ENCODE measurements around the gene INPP4B.

Gene INPP4B

DNA sequence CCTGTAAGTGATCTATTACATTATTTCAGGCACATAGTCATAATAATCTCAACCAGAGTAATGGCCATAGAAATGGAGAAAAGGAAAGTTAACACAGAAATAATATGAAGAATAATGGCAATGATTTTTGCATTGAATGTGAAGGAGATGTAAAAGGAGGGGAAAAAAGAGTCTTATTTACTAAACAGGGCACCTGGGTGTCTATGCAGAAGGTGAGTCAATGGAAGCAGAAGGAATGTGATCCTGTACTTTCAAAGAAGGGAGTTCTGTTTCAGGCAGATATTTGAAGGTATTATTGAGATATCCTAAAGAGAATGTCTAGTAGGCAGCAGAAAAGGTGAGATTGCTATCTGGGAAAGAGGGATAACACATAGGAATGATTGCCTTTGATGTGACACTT is 279.9 kb downstream of the INPP4B start:
- TF ChIP-seq, protein P1, sequence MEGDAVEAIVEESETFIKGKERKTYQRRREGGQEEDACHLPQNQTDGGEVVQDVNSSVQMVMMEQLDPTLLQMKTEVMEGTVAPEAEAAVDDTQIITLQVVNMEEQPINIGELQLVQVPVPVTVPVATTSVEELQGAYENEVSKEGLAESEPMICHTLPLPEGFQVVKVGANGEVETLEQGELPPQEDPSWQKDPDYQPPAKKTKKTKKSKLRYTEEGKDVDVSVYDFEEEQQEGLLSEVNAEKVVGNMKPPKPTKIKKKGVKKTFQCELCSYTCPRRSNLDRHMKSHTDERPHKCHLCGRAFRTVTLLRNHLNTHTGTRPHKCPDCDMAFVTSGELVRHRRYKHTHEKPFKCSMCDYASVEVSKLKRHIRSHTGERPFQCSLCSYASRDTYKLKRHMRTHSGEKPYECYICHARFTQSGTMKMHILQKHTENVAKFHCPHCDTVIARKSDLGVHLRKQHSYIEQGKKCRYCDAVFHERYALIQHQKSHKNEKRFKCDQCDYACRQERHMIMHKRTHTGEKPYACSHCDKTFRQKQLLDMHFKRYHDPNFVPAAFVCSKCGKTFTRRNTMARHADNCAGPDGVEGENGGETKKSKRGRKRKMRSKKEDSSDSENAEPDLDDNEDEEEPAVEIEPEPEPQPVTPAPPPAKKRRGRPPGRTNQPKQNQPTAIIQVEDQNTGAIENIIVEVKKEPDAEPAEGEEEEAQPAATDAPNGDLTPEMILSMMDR (IDR thresholded peaks at IDR 0.05; ENCODE audit: low read depth, low read length) = no peak
- TF ChIP-seq EZH2phosphoT487 (IDR thresholded peaks at IDR 0.05; ENCODE audit: low read depth) = no peak
- Histone ChIP-seq H3K27me3 (ENCODE audit: low read depth, low read length) (no peaks in the 10 kb centered on the region), H4K20me1 (ENCODE audit: insufficient read depth, low read length) (no peaks in the 10 kb centered on the region), H3K36me3 (replicated peaks; ENCODE audit: low read depth, low read length) (no peaks in the 10 kb centered on the region), H3K9me3 (ENCODE audit: insufficient read depth, low read length) (no peaks in the 10 kb centered on the region), H3K79me2 (ENCODE audit: low read length) (no peaks in the 10 kb centered on the region), H3K4me1 (ENCODE audit: low read length) (peaks cover 8% of the 10 kb centered on the region), H3K4me2 (ENCODE audit: low read length) (no peak overlapping the region), H3K27ac (ENCODE audit: low read length) (no peak overlapping the region), H3K9ac (ENCODE audit: low read length) (no peak overlapping the region), H2AFZ (ENCODE audit: low read depth, low read length) (no peak overlapping the region), H3K4me3 (ENCODE audit: low read length) (no peak overlapping the region)

DNA sequence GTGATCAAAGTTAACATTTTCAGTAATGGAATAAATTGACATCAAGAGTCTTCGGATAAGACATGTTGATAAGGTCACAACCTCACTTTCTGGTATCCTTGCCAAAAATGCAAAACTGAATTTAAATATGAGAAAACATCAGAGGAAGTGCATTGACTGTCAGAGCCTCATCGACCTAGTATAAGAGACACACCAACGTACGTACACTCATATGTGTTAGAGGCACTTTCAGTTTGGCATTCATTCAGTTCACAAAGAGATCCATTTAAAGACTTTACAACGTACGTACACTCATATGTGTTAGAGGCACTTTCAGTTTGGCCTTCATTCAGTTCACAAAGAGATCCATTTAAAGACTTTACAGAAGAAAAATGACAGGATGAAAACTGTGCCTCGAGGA is 280.3 kb downstream of the INPP4B start:
- Histone ChIP-seq H3K4me3 (ENCODE audit: low read length) (no peak overlapping the region), H3K9ac (ENCODE audit: low read length) (no peak overlapping the region), H3K27ac (ENCODE audit: low read length) (no peak overlapping the region), H3K9me3 (ENCODE audit: insufficient read depth, low read length) (no peaks in the 10 kb centered on the region), H3K4me1 (ENCODE audit: low read length) (peaks cover 8% of the 10 kb centered on the region), H3K79me2 (ENCODE audit: low read length) (no peaks in the 10 kb centered on the region), H3K36me3 (replicated peaks; ENCODE audit: low read depth, low read length) (no peaks in the 10 kb centered on the region), H4K20me1 (ENCODE audit: insufficient read depth, low read length) (no peaks in the 10 kb centered on the region), H3K4me2 (ENCODE audit: low read length) (no peak overlapping the region), H2AFZ (ENCODE audit: low read depth, low read length) (no peak overlapping the region), H3K27me3 (ENCODE audit: low read depth, low read length) (no peaks in the 10 kb centered on the region)
- no peak for TF ChIP-seq EZH2phosphoT487 (IDR thresholded peaks at IDR 0.05; ENCODE audit: low read depth)
- TF ChIP-seq, protein P1 (IDR thresholded peaks at IDR 0.05; ENCODE audit: low read depth, low read length) = no peak

DNA sequence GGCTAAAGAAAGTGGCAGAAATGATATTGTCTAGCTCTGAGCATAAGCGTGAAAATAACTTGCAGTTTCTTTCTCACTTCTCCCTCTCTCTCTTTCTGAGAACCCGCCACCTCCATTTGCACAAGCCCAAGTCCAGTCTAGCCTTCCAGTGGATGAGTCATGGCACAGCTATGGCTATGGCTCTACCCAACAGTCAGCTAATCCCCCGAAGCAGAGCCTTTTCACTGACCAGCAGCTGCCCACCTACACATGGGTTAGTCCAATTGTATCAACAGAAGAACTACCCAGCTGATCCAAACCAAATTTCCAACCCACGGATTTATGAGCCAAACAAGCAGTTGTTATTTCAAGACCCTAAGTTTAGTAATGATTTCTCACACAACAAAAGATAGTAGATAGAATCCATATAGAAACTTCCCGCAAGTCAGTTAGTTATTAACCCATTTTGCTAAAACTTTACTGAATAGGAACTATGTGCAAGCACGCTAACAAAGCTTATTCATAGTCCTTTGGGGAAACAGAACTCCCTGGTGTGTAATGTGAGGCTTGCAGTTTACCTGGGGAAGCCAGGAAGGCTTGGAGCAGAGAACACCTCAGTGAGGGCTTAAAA is 282.3 kb downstream of the INPP4B start:
- TF ChIP-seq, protein P1 (IDR thresholded peaks at IDR 0.05; ENCODE audit: low read depth, low read length) = no peak
- no peak for TF ChIP-seq EZH2phosphoT487 (IDR thresholded peaks at IDR 0.05; ENCODE audit: low read depth)
- H3K9me3 ChIP-seq (ENCODE audit: insufficient read depth, low read length) = no peaks in the 10 kb centered on the region
- H3K27me3 ChIP-seq (ENCODE audit: low read depth, low read length) = no peaks in the 10 kb centered on the region
- H3K4me3 ChIP-seq (ENCODE audit: low read length) = no peak overlapping the region
- H3K27ac ChIP-seq (ENCODE audit: low read length) = no peak overlapping the region
- H4K20me1 ChIP-seq (ENCODE audit: insufficient read depth, low read length) = no peaks in the 10 kb centered on the region
- peaks cover 8% of the 10 kb centered on the region for H3K4me1 ChIP-seq (ENCODE audit: low read length)
- no peak overlapping the region for H3K4me2 ChIP-seq (ENCODE audit: low read length)
- no peaks in the 10 kb centered on the region for H3K79me2 ChIP-seq (ENCODE audit: low read length)
- H2AFZ ChIP-seq (ENCODE audit: low read depth, low read length) = no peak overlapping the region
- no peak overlapping the region for H3K9ac ChIP-seq (ENCODE audit: low read length)
- no peaks in the 10 kb centered on the region for H3K36me3 ChIP-seq (replicated peaks; ENCODE audit: low read depth, low read length)

DNA sequence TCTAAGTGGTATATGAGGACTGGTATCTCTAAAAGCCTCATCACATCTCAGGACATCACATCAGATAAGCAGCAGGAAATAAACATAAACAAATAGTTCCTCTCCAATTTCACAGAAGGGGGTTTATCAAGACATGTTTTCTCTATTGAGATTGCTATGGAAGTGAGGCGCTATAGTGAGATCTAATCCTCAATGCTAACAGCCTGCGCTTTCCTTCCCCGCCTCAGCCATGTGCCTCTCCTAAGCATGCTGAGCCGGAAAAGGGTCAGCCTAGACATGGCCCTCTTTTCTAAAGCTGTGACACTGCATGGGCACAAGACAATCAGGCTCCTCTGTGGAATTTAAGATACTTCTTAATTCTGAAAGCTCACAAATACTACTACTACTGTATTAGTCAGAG is 286.1 kb downstream of the INPP4B start:
- Histone ChIP-seq H3K4me1 (ENCODE audit: low read length) (0 out of 2 replicates have a peak, but pooled peaks cover 3% of the 10 kb centered on the region), H3K27me3 (ENCODE audit: low read depth, low read length) (no peaks in the 10 kb centered on the region), H3K4me3 (ENCODE audit: low read length) (no peak overlapping the region), H2AFZ (ENCODE audit: low read depth, low read length) (no peak overlapping the region), H3K79me2 (ENCODE audit: low read length) (no peaks in the 10 kb centered on the region), H3K9ac (ENCODE audit: low read length) (no peak overlapping the region), H3K36me3 (replicated peaks; ENCODE audit: low read depth, low read length) (no peaks in the 10 kb centered on the region), H3K9me3 (ENCODE audit: insufficient read depth, low read length) (no peaks in the 10 kb centered on the region), H3K4me2 (ENCODE audit: low read length) (no peak overlapping the region), H3K27ac (ENCODE audit: low read length) (no peak overlapping the region), H4K20me1 (ENCODE audit: insufficient read depth, low read length) (no peaks in the 10 kb centered on the region)
- TF ChIP-seq, protein P1 (IDR thresholded peaks at IDR 0.05; ENCODE audit: low read depth, low read length) = no peak
